GM18870 (cell line): ENCODE measurements around the gene SPEG.
A peak's percentile ranks its signal among the peaks of the same experiment; 100 is the strongest.

Experiments
- ATAC-seq: cut with Tn5 transposase; IDR thresholded peaks from one replicate; pipeline ENCODE4 v1.9.1; 2021; ENCODE audit warnings: moderate library complexity; ENCODE audit not compliant: unreplicated experiment

SPEG gene

DNA sequence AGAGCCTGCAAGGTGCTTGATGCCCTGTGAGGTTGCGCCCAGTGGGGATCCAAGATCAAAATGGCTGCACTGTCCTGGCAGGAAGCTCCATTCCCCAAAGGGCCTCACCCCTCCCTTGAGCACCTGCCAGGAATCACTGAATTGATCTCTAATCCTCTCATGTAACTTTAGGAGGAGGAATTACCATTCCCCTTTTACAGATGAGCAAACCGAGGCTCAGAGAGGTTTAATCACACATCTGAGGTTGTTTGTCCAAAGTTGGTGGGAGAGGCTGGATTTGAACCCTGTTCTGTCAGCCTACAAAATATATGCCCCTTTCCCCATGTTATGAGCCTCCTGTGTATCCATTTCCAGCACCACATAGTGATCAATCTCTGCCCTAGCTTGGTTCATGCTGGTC, 90.2 kb downstream of the SPEG start:
- no peak for ATAC-seq

DNA sequence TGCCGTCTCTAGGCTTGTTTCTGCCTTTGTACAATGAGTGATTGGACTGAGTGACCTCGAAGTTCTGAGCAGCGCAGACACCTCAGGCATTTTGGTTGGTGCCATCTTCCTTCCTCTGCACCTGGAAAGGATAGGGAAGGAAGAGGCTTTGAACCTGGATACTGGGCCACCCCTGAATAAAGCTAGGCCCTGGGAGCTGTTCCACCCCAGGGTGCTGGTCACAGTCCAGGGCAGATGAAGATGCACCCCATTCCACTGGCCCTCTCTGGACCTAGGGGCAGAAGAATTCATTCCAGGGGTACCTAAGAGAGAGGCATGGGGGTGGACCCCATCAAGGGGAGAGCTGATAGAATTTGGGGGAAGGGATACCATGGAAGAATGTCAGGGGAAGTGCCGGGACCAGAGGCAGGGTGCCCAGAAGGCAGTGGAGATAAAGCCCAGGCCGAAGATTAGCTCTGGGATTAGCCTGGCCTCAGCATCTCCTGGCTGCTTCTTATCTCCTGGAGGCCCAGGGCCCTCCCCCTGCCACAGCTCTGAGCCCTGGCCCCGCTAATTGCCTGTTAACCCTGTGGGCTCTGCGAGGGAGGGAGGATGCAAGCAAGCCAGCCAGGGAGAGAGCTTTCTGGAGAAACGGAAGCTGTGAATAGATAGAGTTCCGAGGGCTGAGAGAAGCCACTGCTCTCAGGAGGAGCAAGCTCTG, 91.0 kb downstream of the SPEG start:
- ATAC-seq: no peak

DNA sequence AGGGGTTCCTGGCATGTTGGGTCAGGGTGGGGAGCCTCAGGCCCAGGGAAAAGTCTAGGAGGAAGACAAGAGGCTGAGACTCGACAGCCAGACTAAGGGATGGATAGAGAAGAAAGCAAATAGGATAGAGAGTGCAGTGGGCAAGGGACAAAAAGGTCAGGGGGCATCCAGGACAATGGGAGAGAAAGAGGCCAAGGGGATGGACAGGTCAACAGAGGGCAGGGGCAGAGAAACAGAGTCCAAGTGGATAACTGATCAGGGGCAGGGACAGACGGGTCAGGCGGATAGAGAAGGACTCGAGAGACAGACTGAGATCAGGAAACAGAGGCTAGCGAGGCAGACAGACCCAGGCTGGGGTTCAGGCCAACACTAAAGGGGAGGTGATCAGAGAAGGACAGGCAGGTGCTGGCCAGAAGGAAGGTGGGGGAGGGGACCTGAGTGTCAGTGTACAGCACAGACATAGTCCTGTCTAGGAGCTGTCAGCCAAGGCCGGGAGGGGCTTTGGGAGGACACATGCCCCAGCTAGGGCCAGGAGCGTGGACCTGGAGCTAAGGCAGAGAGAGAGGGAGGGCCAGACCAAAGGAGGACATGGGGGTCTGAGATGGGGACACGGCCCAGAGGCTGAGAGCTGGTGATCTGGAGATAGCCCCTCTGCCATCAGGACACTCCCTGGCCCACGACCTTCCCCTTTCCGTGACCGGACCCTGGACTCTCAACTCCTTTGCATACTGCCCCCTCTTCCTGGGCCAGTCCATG, 91.9 kb downstream of the SPEG start:
- no peak for ATAC-seq

DNA sequence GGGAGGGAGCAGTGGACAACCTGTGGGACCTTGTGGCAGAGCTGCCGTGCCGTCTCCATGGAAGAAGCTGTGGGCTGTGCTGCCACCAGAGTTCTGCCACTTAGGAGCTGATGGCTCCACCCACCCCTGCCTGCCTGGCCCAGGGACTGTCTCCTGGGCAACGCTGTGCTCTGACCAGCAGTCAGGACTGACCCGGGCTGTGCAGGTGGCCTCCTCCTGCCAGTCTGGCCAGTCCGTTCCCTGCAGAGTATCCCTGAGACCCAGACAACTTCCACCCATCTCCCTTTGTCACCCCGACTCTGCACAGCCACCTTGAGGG, 92.4 kb downstream of the SPEG start:
- ATAC-seq: no peak

DNA sequence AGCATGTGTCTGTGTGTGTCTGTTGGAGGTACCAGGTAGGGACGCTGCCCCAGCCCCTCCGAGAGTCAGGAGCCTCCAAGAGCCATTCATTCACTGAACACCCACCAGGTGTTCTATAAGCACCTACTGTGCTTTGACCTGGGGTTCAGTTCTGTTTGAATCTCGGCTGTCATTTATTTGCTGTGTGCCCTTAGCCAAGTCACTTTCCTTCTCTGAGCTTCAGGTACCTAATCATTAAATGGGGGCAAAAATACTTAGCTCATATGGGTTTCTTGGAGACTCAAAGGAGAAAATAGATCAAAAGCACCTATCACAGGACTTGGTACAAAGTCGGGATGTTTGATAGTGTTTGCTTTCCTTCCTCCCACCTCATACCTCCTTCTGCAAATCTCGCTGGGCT, 92.8 kb downstream of the SPEG start:
- ATAC-seq: no peak

DNA sequence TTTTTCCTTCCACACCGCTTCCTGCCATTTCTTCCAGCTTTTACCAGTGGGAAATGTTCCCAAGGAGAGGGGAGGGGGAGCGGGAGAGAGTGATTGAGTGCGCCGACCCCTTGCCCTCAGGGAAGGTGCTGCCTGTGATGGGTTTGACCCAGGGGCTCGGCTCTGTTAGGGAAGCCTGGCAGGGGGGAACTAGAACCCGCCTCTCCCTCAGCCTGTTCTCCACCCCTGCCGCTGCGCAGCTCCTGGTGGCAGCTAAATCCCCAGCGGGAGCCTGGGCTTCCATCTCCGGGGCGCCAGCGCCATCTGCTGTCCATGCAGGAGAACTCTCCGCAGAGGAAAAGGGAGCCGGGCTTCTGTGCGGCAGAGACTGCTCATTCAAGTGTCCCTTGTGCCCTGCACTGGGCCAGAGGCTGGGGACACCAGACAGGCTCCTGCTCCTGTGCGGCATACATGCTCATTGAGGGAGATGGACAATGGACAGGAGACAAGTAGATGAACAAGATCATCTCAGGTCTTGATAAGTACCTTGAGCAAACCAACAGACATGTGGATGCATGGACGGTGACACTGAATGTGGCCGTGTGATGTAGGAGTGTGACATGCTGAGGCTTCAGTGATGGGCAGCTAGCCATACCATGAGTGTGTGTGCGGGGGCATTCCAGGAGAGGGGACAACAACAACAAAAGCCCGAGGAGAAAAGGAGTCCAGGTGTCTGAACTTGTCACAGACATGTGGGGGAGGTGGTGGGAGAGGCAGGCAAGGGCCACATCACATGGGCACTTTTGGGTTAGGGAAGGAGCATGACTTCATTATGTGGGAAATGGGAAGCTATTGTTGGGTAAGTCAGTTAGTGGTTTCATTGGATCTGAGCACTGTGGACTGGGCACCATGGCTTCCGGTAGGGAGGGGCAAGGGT, 95.7 kb downstream of the SPEG start:
- peak; percentile 67 for ATAC-seq

DNA sequence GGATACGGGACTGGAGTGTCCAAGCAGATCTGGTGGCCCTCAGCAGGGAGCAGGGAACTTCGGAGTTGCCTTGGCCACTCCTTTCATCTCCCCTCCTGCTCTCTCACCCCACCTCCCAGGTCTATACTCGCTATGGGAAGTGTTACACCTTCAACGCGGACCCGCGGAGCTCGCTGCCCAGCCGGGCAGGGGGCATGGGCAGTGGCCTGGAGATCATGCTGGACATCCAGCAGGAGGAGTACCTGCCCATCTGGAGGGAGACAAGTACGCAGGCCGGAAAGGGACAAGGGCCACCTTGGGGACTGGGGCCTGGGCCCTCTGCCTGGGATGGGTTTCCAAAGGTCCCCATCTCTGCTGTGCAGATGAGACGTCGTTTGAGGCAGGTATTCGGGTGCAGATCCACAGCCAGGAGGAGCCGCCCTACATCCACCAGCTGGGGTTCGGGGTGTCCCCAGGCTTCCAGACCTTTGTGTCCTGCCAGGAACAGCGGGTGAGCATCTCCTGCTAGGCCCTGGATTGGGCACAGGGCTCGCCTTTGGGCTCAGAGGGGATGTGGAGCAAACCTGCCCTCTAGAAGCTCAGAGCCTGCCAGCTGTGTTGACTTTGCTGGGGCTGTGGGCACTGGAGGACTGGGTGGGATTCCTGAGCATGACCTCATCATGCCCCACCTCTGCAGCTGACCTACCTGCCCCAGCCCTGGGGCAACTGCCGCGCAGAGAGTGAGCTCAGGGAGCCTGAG, 97.2 kb downstream of the SPEG start:
- no peak for ATAC-seq

DNA sequence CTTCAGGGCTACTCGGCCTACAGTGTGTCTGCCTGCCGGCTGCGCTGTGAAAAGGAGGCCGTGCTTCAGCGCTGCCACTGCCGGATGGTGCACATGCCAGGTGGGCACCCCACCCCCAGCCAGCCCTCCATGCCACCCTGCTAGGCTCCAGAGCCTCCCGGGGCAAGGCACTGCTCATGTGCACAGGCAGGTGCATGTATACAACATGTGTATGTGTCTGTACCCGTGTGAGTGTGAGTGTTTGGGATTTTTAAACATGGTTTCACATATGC, 97.7 kb downstream of the SPEG start:
- ATAC-seq: no peak

DNA sequence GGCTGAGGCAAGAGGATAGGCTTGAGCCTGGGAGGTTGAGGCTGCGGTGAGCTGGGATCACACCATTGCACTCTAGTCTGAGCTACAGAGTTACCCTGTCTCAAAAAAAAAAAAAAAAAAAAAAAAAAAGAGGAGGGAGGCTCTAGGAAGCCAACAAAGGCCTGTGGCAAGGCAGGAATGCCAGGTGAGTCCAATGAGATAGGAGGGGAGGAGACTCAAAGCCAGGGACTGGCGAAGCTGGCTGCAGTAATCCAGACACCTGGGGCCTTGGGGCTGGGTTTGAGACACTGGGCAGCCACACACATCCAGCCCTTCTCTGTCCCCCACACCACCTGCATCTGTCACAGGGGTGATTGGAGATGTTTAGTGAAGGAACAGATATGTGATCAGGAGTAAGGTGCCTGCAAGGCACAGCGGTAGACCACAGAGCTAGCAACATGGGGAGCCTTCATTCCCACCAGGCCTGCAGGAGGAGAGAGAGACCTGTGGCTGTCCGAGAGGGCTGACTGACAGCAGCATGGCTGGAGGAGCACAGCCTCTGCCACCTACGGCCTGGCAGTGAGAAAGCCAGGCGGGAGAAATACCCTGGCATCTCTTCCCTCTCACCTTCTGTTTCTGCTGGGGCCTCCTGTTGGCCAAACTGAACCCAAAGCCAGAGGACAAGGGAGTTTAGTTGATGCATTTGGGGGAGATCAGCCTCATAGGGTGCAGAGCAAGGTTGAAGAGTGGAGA, 99.5 kb downstream of the SPEG start:
- no peak for ATAC-seq

DNA sequence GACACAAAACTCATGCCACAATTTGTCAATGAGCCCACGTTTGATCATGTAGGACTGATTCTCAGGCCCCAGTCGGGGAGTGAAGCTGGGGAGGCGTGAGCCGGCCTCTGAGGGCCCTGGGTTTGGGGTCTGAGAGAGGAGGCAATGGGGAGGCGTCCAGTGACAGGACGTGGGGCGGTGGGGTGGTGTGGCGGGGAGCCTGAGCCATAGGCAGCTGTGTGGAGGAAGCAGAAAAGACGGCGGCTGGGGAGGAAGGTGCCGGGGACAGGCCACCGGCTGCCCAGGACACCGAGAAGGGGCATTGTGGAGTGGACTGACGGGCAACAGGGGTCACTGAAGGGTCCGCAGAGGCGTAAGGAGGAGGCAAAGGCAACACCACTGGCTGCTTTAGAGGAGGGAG, 101.8 kb downstream of the SPEG start:
- ATAC-seq: no peak

DNA sequence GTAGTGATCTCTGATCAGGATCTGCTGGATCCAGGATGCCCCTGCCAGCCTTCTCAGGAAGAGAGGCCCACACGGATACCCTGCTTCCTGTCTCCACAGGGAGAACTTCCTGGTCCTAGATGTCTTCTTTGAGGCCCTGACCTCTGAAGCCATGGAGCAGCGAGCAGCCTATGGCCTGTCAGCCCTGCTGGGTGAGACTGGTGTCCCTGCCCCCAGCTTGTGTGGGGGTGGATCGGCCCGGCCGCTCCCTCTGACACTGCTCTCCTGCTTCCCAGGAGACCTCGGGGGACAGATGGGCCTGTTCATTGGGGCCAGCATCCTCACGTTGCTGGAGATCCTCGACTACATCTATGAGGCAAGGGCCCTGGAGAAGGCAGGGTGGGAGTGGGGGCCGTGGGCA, 102.3 kb downstream of the SPEG start:
- no peak for ATAC-seq

DNA sequence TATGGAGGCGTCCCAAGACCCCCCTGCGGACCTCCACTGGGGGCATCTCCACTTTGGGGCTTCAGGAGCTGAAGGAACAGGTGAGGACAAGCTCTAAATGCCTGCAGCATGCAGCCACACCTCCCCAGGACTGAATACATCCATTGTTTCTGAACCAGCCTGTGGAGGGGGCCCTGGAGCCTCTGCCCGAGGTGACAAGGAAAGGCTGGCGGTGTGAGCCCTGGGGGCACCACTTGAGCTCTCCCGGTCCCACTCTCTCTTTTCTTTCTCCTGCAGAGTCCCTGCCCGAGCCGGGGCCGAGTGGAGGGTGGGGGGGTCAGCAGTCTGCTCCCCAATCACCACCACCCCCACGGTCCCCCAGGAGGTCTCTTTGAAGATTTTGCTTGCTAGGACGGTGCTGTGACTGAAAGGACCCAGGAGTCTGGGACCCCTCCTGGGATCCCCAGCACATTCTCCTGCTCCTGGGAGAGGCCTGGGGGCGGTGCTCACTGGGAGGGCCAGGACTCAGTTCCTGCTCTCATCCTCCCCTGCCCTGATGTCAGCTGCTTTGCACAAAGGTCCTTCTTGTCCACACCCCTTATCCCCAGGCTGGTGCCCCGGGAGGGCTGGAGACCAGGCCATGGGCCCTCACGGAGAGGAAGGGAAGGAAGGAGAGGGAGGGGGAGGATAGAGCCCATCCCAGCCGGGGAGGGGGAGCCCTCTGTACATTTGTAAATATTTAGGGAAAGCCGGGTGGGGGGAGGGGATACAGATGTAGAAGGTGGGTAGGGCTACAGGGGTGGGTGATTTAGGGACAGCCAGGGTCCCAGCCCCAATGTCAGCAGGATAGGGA, 103.2 kb downstream of the SPEG start:
- no peak for ATAC-seq

DNA sequence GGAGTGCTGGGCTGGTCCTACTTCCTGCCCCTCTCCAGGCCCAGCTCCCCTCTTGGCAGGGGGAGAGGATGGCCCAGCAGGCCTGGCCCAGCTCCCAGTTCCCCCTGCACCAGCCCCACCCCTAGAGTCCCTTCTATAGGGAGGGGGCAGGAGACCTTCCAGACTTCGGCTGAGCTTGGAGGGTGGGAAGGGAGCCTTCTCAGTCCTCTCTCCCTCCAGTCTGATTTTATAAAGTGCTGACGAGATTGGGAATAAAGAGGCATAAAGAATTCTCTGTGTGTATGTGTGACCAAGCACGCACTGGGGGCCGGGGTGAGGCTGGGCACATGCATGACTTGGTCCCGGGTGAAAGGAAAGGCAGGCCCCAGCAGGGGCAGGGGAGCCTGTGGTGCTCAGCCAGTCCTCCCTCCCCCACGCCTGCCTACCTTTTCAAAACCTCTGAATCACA, 103.9 kb downstream of the SPEG start:
- ATAC-seq: no peak

DNA sequence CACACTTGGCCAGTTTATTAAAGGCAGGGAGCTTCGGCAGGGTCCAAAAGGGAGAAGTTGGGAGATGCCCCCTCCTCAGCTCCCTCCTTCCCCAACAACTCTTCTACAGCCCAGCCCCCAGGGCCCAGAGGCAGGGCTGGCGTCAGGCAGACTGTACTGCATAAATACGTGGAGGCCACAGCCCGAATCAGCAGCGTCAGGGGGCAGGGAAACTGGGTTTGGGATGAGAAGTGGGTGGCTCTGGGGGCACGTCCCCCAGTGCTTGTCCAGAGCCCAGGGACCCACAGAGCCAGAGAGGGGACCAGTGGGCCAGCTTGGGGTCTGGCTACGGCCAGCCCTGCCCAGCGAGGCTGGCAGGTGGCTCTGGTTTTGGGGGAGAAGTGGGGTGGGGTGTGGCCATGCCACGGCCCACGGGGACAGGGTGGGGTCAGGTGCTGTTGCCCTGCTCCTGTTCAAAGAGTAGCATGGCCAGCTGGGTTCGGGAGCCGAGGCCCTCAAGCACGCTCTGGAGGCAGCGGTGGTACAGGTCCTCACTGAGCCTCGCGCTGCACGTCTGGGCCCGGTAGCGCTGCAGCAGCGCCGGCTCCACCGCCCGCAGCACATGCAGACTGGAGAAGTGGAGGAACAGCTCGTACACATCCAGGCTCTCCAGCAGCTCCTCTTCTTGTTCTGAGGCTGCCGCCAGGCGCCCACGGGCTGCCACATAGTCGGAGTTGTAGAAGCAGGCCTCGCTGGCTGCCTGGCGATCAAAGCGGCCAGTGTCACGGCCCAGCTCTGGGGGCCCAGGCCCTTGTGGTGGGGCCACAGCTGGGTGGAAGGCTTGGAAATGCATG, 104.5 kb downstream of the SPEG start:
- ATAC-seq: no peak

DNA sequence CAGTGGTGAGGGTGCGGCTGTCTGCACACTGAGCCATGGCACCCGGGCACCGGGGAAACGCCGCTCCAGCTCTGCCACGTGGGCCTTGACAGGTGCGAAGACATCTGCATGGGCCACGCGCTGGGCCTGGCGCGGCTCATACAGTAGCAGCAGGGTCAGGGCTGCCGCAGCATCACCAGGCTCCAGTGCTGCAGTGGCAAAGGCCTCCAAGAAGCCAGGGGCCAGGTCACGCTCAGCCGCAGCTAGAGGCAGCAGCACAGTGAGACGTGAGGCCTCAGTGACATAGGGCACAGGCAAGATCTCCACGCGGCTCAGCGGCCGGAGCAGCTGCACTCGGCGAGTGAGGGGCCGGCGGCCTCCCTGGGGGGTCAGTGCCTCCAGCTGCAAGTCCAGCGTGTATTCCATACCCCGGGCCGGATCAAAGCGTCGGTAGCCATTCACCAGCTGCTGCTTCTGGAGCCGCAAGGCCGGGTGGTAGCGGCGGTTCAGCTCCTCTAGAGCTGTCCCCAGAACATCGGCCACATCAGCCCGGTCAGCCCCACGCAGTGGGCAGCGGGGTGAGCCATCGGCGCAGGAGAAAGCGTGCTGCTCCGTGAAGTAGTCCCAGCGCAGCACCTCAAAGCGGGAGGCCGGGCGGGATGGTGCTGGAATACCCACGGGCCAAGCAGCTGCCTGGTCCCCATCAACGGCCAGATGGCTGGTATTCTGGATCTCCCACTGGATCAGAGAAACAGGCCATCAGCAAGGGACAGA, 105.5 kb downstream of the SPEG start:
- ATAC-seq: no peak

DNA sequence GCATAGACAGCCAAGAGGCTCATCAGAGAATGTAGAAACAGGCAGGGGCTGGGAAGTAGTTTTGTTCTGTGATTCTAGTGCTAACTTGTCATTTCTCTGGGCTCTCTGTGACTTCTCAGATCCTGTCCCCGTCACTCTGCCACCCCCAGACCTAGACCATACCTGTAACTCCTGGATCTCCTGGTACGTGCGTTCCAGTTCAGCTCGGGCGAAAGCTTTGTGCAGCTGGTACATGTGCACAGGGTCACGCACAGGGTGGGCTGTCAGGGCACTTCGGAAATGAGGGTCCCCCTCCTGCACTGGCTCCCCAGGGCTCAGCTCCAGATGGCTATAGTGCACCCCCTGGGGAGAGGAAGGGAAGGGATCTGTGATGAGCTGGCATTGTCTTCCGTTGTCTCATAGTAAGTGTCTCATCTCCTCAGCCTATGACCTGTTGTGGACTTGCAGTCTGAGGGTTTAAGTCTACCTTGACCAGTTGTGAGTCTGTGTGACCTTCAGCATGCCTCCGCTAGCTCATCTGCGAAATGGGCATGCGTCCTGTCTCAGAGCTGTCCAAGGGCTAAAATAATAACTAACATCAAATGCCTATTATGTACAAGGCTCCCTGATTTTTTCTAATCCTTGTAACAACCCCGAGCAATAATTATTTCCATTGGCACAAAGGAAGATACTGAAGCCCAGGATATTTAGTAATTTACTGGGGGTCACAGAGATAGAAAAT, 106.3 kb downstream of the SPEG start:
- no peak for ATAC-seq

DNA sequence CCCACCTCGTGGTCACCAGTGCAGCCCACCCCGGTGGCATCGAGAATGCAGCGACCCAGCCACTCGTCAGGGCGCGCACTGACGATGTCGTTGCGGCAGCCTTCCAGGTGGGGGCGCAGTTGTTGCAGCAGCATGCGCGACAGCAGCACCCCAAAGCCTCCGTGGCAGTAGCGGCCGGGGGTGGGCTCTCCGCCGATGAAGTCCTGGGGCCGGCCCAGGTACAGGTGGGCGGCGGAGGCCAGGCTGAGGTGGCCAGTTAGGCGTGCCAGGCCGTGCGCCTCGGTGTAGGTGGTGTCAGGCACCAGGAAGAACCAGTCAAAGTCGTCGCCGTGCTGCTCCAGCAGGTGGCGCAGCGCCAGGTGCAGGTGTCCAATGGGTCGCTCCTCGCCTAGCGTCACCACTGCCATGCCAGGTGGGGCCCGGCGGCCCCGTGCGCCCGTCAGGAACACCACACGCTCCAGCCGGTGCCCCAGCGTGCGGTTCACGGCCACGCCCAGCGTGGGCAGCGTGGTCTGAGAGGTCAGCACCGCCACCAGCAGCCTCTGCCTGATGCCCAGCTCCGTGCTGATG, 107.1 kb downstream of the SPEG start:
- ATAC-seq: peak; percentile 54
